Fibroblast of the aortic adventitia (primary cell): ENCODE data around the gene BRD1. TPM values are rescaled to one million over a fixed set of nuclear protein-coding genes. Genes with fewer than 3 reads are reported as not detected.
A peak's percentile ranks its signal among the peaks of the same experiment; 100 is the strongest.

Experiments
- DNase-seq: peaks from one replicate; pipeline ENCODE4 v3.0.0-alpha.2; 2010; ENCODE audit warnings: low read depth
- H3K4me3 ChIP-seq: 2 replicates; pipeline ENCODE4 v1.5.1; 2011; ENCODE audit warnings: low read depth, mild to moderate bottlenecking, control low read depth, low read length, moderate library complexity
- CTCF ChIP-seq: IDR thresholded peaks from 2 replicates; pipeline ENCODE4 v1.5.1; 2011; ENCODE audit warnings: mild to moderate bottlenecking, low read length, control low read depth, inconsistent platforms; ENCODE audit not compliant: insufficient read depth
- total RNA-seq: library from RNA; depleted of rRNA; stranded (reverse); fragments of >200 nt; gene quantifications from 2 replicates; pipeline ENCODE4 v1.2.3, GENCODE V29; 2012; ENCODE audit warnings: low replicate concordance

The BRD1 gene
- total RNA-seq: 14.6 and 58.5 TPM in 2 replicates

GRCh38 chr22:49827853-49828598 lies at the start of gene BRD1:
TSS of gene BRD1 (minus strand) at chr22:49827873. CDS start at chr22:49824317, 3,556 bp downstream.
- TF ChIP-seq CTCF: no peak
- peak within 1 kb of the TSS; percentile 80 for H3K4me3 ChIP-seq
- peak; percentile 51 for DNase-seq

- no peak overlapping the region for H3K4me3 ChIP-seq
- no peak for TF ChIP-seq CTCF
- DNase-seq: no peak
Measured at GRCh38 chr22:49873228-49873940, 45.7 kb upstream of the BRD1 start.

GRCh38 chr22:49872347-49872746 lies 44.7 kb upstream of the BRD1 start:
- no peak for TF ChIP-seq CTCF
- DNase-seq: no peak
- no peak overlapping the region for H3K4me3 ChIP-seq

- no peak for TF ChIP-seq CTCF
- DNase-seq: no peak
- H3K4me3 ChIP-seq: no peak overlapping the region
Measured at GRCh38 chr22:49871482-49871881, 43.8 kb upstream of the BRD1 start.

- DNase-seq: no peak
Measured at GRCh38 chr22:49869845-49870712, 42.4 kb upstream of the BRD1 start.

More at GRCh38 chr22:49869845-49870712, 42.4 kb upstream of the BRD1 start:
- no peak overlapping the region for H3K4me3 ChIP-seq
- TF ChIP-seq CTCF: no peak
